ENCODE data around the gene ANKRD13A. TPM values are rescaled to one million over a fixed set of nuclear protein-coding genes. Genes with fewer than 3 reads are reported as not detected.

The ANKRD13A gene
- total and polyA plus RNA-seq, 2 donors (not counting 3 experiments of a cell fraction or from before 2014, with no cell fraction given): 37.0 to 43.9 TPM

GRCh38 chr12:109999649-109999971, 380 bp downstream of the ANKRD13A start:
- H3K4me1 ChIP-seq (ENCODE audit: control insufficient read depth, extremely low read depth, insufficient read depth, low read length): peaks cover 22% of the 10 kb centered on the region
- H3K9me3 ChIP-seq (replicated peaks; ENCODE audit: control insufficient read depth, insufficient read depth, low read length): no peaks in the 10 kb centered on the region
- no peaks in the 10 kb centered on the region for H3K9me1 ChIP-seq (replicated peaks; ENCODE audit: control insufficient read depth, extremely low read depth, insufficient read depth, low read length)
- H2AFZ ChIP-seq (ENCODE audit: low read depth, low read length): peak overlapping the region; percentile 99
- DNase-seq (ENCODE audit: low read depth, low spot score) (no peak), FAIRE-seq (no peak)
- no TSS peak for BruUV-seq (replicated peaks)
- H3K27ac ChIP-seq (ENCODE audit: insufficient read depth, low read depth, low read length): no peak overlapping the region
- H3K36me3 ChIP-seq (ENCODE audit: control insufficient read depth in 2 of 2, extremely low read depth in 1 of 2, insufficient read depth in 2 of 2, low read length in 2 of 2): no peaks in the 10 kb centered on the region
- dilution Hi-C loops (cut with MboI; ENCODE audit: extremely low pct_ligation_motif_present, low sequenced_read_pairs) (no loop called here), intact Hi-C loops (cut with micrococcal nuclease) (loop anchor here (1.0 to 5.0 kb wide), 3 partner anchors 25 to 52 kb away; no protein-coding TSS in a partner anchor)
- no peaks in the 10 kb centered on the region for H3K27me3 ChIP-seq (ENCODE audit: control insufficient read depth in 2 of 2, insufficient read depth in 2 of 2, low read length in 2 of 2)
- TF ChIP-seq CTCF (IDR thresholded peaks at IDR 0.05; ENCODE audit: extremely low read depth in 1 of 2, insufficient read depth in 1 of 2, low read depth in 1 of 2, low read length in 2 of 2) (no peak), MYC (IDR thresholded peaks at IDR 0.05; ENCODE audit: low read depth, low read length) (no peak), MAX (IDR thresholded peaks at IDR 0.05; ENCODE audit: insufficient read depth, insufficient read length) (no peak), POLR2A (IDR thresholded peaks at IDR 0.05; ENCODE audit: low read depth, low read length) (no peak), POLR2AphosphoS5 (IDR thresholded peaks at IDR 0.05; ENCODE audit: insufficient read depth, low read depth, low read length) (no peak), FOS (IDR thresholded peaks at IDR 0.05; ENCODE audit: borderline replicate concordance, insufficient read depth, low read length) (no peak), GATA2 (IDR thresholded peaks at IDR 0.05; ENCODE audit: insufficient read depth, insufficient read length, low read depth, low read length) (no peak), EZH2 (IDR thresholded peaks at IDR 0.05; ENCODE audit: borderline replicate concordance, low read depth, low read length, severe bottlenecking) (no peak), JUN (IDR thresholded peaks at IDR 0.05; ENCODE audit: borderline replicate concordance, insufficient read depth, insufficient read length, low read depth) (no peak)
- H3K9ac ChIP-seq (replicated peaks; ENCODE audit: extremely low read depth, insufficient read depth, low read length): peak overlapping the region; percentile 98
- CTCF ChIA-PET: interaction anchor here (1.0 to 1.3 kb wide), 2 partner anchors 25 to 432 kb away, joined by 4 to 5 read pairs; no protein-coding TSS in a partner anchor
- POLR2A ChIA-PET: no interaction called here
- peak overlapping the region; percentile 31 to 65 (median 64) for H3K4me3 ChIP-seq (replicated peaks in 1 of 3; ENCODE audit: insufficient read depth in 1 of 3, low read depth in 1 of 3, low read length in 3 of 3)
- H3K4me2 ChIP-seq (ENCODE audit: insufficient read depth, low read length): peak overlapping the region; percentile 89
- peaks cover 15% of the 10 kb centered on the region for H3K79me2 ChIP-seq (ENCODE audit: control insufficient read depth, insufficient read depth, low read length)
- no peaks in the 10 kb centered on the region for H4K20me1 ChIP-seq (replicated peaks; ENCODE audit: control insufficient read depth, extremely low read depth, insufficient read depth, low read length)
